ENCODE measurements around the gene CUX1.
"Not testable (repeated sequence)": the region's sequence is repeated elsewhere in the genome, so short reads cannot be mapped to it uniquely, and the experiment has no call there.

The CUX1 gene

GRCh38 chr7:101826081-101826835 is 8.8 kb downstream of the CUX1 start:
- DNase-seq = no peak

GRCh38 chr7:101828301-101829020 is 11.0 kb downstream of the CUX1 start:
- DNase-seq = no peak

- DNase-seq = no peak
These were observed 11.9 kb downstream of the CUX1 start for GRCh38 chr7:101829374-101829773.

GRCh38 chr7:101829821-101830220 is 12.4 kb downstream of the CUX1 start:
- no peak for DNase-seq

GRCh38 chr7:101831396-101831795 is 14.0 kb downstream of the CUX1 start:
- not testable (repeated sequence) for DNase-seq

GRCh38 chr7:101832205-101832631 is 14.8 kb downstream of the CUX1 start:
- no peak for DNase-seq

- no peak for DNase-seq
These were observed 15.4 kb downstream of the CUX1 start for GRCh38 chr7:101832685-101833375.

- no peak for DNase-seq
These were observed 16.4 kb downstream of the CUX1 start for GRCh38 chr7:101833799-101834198.

GRCh38 chr7:101835136-101835535 is 17.7 kb downstream of the CUX1 start:
- no peak for DNase-seq

GRCh38 chr7:101837433-101837832 is 20.0 kb downstream of the CUX1 start:
- not testable (repeated sequence) for DNase-seq

- no peak for DNase-seq
These were observed 21.5 kb downstream of the CUX1 start for GRCh38 chr7:101838837-101839483.

GRCh38 chr7:101841328-101841727 is 23.9 kb downstream of the CUX1 start:
- no peak for DNase-seq

- no peak for DNase-seq
These were observed 26.2 kb downstream of the CUX1 start for GRCh38 chr7:101843293-101844271.

GRCh38 chr7:101845974-101846373 is 28.5 kb downstream of the CUX1 start:
- no peak for DNase-seq

GRCh38 chr7:101846800-101847538 is 29.5 kb downstream of the CUX1 start:
- no peak for DNase-seq

- peak in 1 of 6 experiments; percentile 6 for DNase-seq
These were observed 31.0 kb downstream of the CUX1 start for GRCh38 chr7:101848208-101848951.

GRCh38 chr7:101849314-101849713 is 31.9 kb downstream of the CUX1 start:
- not testable (repeated sequence) for DNase-seq

- DNase-seq = not testable (repeated sequence)
These were observed 34.9 kb downstream of the CUX1 start for GRCh38 chr7:101852364-101852763.

- DNase-seq = no peak
These were observed 36.3 kb downstream of the CUX1 start for GRCh38 chr7:101853684-101854083.
